ENCODE results near the gene CHAF1A. TPM values are rescaled to one million over a fixed set of nuclear protein-coding genes. Genes with fewer than 3 reads are reported as not detected.

Gene CHAF1A
- total and polyA plus RNA-seq, 2 donors (not counting 1 experiment from before 2014, with no cell fraction given) = 5.9 TPM

GRCh38 chr19:4375164-4376027 is 27.0 kb upstream of the CHAF1A start:
- Histone ChIP-seq H3K4me1 (ENCODE audit: control insufficient read depth, extremely low read depth, insufficient read depth, low read length) (peaks cover 49% of the 10 kb centered on the region), H3K9me3 (ENCODE audit: control insufficient read depth, insufficient read depth, low read depth, low read length) (no peaks in the 10 kb centered on the region), H3K27ac (ENCODE audit: insufficient read depth, low read length) (peak overlapping the region; percentile 77), H3K4me3 (replicated peaks in 1 of 4; ENCODE audit: control extremely low read depth in 1 of 4, insufficient read depth in 1 of 4, low read depth in 3 of 4, low read length in 4 of 4) (no peak overlapping the region), H2AFZ (ENCODE audit: low read length) (no peak overlapping the region), H3K27me3 (ENCODE audit: control insufficient read depth, insufficient read depth, low read length) (no peaks in the 10 kb centered on the region), H3K9ac (ENCODE audit: insufficient read depth, low read length) (peak overlapping the region; percentile 59), H3K79me2 (ENCODE audit: control insufficient read depth, insufficient read depth, low read length) (peaks cover 82% of the 10 kb centered on the region), H3K36me3 (ENCODE audit: control insufficient read depth, insufficient read depth, low read length) (peaks cover 10% of the 10 kb centered on the region), H3K4me2 (ENCODE audit: extremely low read depth, insufficient read depth, low read length) (no peak overlapping the region), H4K20me1 (ENCODE audit: control insufficient read depth, extremely low read depth, insufficient read depth, low read length) (no peaks in the 10 kb centered on the region)
- DNase-seq (ENCODE audit: low read depth in 2 of 2) = peak; percentile 76 to 85
- TF ChIP-seq, protein P1, sequence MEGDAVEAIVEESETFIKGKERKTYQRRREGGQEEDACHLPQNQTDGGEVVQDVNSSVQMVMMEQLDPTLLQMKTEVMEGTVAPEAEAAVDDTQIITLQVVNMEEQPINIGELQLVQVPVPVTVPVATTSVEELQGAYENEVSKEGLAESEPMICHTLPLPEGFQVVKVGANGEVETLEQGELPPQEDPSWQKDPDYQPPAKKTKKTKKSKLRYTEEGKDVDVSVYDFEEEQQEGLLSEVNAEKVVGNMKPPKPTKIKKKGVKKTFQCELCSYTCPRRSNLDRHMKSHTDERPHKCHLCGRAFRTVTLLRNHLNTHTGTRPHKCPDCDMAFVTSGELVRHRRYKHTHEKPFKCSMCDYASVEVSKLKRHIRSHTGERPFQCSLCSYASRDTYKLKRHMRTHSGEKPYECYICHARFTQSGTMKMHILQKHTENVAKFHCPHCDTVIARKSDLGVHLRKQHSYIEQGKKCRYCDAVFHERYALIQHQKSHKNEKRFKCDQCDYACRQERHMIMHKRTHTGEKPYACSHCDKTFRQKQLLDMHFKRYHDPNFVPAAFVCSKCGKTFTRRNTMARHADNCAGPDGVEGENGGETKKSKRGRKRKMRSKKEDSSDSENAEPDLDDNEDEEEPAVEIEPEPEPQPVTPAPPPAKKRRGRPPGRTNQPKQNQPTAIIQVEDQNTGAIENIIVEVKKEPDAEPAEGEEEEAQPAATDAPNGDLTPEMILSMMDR (conservative IDR thresholded peaks at IDR 0.05 in 1 of 2, IDR thresholded peaks at IDR 0.05 in 1 of 2; ENCODE audit: low read depth in 1 of 2, low read length in 2 of 2) = peak; percentile 35 to 63
- TF ChIP-seq EZH2 (IDR thresholded peaks at IDR 0.05; ENCODE audit: low read length, missing control alignments) = no peak

DNA sequence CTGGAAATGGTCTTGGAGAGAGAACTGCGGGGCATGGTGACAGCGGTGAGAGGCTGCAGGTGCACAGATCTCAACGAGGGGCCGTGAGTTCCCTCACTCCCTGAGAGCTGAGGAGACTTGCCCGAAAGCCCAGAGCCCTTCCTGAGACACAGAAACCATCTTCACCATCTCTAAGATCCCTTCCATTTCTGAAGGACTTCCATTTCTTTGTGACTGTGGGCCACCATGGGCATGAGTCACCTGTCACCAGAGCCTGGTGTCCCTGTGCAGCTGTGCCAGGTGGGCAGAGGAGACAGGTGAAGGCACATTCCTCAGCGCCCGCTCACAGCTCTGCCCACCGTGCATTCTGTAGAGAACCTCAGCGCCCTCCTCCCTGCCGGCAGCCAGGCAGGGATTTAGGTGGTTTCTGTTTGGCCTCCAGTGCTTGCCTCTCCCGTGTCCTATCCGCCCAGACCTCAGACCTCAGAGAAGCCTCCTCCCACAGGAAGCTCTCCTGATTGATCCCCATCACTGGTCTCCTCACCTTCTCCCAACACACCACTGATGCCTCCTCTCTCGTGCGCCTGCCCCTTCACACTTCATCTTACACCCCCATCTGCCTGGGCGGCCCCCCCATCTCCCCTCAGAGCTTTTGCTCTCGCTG is 26.3 kb upstream of the CHAF1A start:
- Histone ChIP-seq H4K20me1 (ENCODE audit: control insufficient read depth, extremely low read depth, insufficient read depth, low read length) (no peaks in the 10 kb centered on the region), H3K79me2 (ENCODE audit: control insufficient read depth, insufficient read depth, low read length) (peaks cover 80% of the 10 kb centered on the region), H3K4me2 (ENCODE audit: extremely low read depth, insufficient read depth, low read length) (peak overlapping the region; percentile 0), H3K9ac (ENCODE audit: insufficient read depth, low read length) (no peak overlapping the region), H3K4me1 (ENCODE audit: control insufficient read depth, extremely low read depth, insufficient read depth, low read length) (peaks cover 49% of the 10 kb centered on the region), H3K36me3 (ENCODE audit: control insufficient read depth, insufficient read depth, low read length) (peaks cover 10% of the 10 kb centered on the region), H2AFZ (ENCODE audit: low read length) (no peak overlapping the region), H3K4me3 (replicated peaks in 1 of 4; ENCODE audit: control extremely low read depth in 1 of 4, insufficient read depth in 1 of 4, low read depth in 3 of 4, low read length in 4 of 4) (no peak overlapping the region), H3K27ac (ENCODE audit: insufficient read depth, low read length) (peak overlapping the region; percentile 42), H3K27me3 (ENCODE audit: control insufficient read depth, insufficient read depth, low read length) (no peaks in the 10 kb centered on the region), H3K9me3 (ENCODE audit: control insufficient read depth, insufficient read depth, low read depth, low read length) (no peaks in the 10 kb centered on the region)
- TF ChIP-seq EZH2 (IDR thresholded peaks at IDR 0.05; ENCODE audit: low read length, missing control alignments) = no peak
- TF ChIP-seq, protein P1 (conservative IDR thresholded peaks at IDR 0.05 in 1 of 2, IDR thresholded peaks at IDR 0.05 in 1 of 2; ENCODE audit: low read depth in 1 of 2, low read length in 2 of 2) = no peak
- no peak for DNase-seq (ENCODE audit: low read depth in 2 of 2)

- Histone ChIP-seq H3K9me3 (ENCODE audit: control insufficient read depth, insufficient read depth, low read depth, low read length) (no peaks in the 10 kb centered on the region), H3K79me2 (ENCODE audit: control insufficient read depth, insufficient read depth, low read length) (peaks cover 78% of the 10 kb centered on the region), H3K27me3 (ENCODE audit: control insufficient read depth, insufficient read depth, low read length) (no peaks in the 10 kb centered on the region), H3K4me3 (replicated peaks in 1 of 4; ENCODE audit: control extremely low read depth in 1 of 4, insufficient read depth in 1 of 4, low read depth in 3 of 4, low read length in 4 of 4) (no peak overlapping the region), H2AFZ (ENCODE audit: low read length) (no peak overlapping the region), H3K4me1 (ENCODE audit: control insufficient read depth, extremely low read depth, insufficient read depth, low read length) (peaks cover 49% of the 10 kb centered on the region), H3K27ac (ENCODE audit: insufficient read depth, low read length) (peak overlapping the region; percentile 42), H3K9ac (ENCODE audit: insufficient read depth, low read length) (no peak overlapping the region), H3K4me2 (ENCODE audit: extremely low read depth, insufficient read depth, low read length) (no peak overlapping the region), H4K20me1 (ENCODE audit: control insufficient read depth, extremely low read depth, insufficient read depth, low read length) (no peaks in the 10 kb centered on the region), H3K36me3 (ENCODE audit: control insufficient read depth, insufficient read depth, low read length) (peaks cover 6% of the 10 kb centered on the region)
- no peak for DNase-seq (ENCODE audit: low read depth in 2 of 2)
- TF ChIP-seq, protein P1 (conservative IDR thresholded peaks at IDR 0.05 in 1 of 2, IDR thresholded peaks at IDR 0.05 in 1 of 2; ENCODE audit: low read depth in 1 of 2, low read length in 2 of 2) = no peak
- no peak for TF ChIP-seq EZH2 (IDR thresholded peaks at IDR 0.05; ENCODE audit: low read length, missing control alignments)
Observed at GRCh38 chr19:4376671-4376990, 25.8 kb upstream of the CHAF1A start.
